ENCODE measurements around the gene PRR3.
"Not testable (repeated sequence)": the region's sequence is repeated elsewhere in the genome, so short reads cannot be mapped to it uniquely, and the experiment has no call there.

Gene PRR3

GRCh38 chr6:30556906-30557682 is at the start of gene PRR3:
PRR3 (plus strand) TSS chr6:30557295; CDS start chr6:30557345, 50 bp downstream.
- peak; percentile 93 for DNase-seq (ENCODE audit: low spot score)

- DNase-seq (ENCODE audit: low spot score) = no peak
Observed at GRCh38 chr6:30507849-30508827, 49.0 kb upstream of the PRR3 start.

- peak; percentile 25 for DNase-seq (ENCODE audit: low spot score)
Observed at GRCh38 chr6:30508890-30509736, 48.0 kb upstream of the PRR3 start.

GRCh38 chr6:30510419-30511168 is 46.5 kb upstream of the PRR3 start:
- DNase-seq (ENCODE audit: low spot score) = no peak

GRCh38 chr6:30511169-30511546 is 45.9 kb upstream of the PRR3 start:
- no peak for DNase-seq (ENCODE audit: low spot score)

GRCh38 chr6:30513451-30513850 is 43.6 kb upstream of the PRR3 start:
- DNase-seq (ENCODE audit: low spot score) = no peak

GRCh38 chr6:30515106-30515505 is 42.0 kb upstream of the PRR3 start:
- no peak for DNase-seq (ENCODE audit: low spot score)

- peak; percentile 86 for DNase-seq (ENCODE audit: low spot score)
Observed at GRCh38 chr6:30515944-30516753, 40.9 kb upstream of the PRR3 start.

- DNase-seq (ENCODE audit: low spot score) = not testable (repeated sequence)
Observed at GRCh38 chr6:30516754-30517076, 40.4 kb upstream of the PRR3 start.

- not testable (repeated sequence) for DNase-seq (ENCODE audit: low spot score)
Observed at GRCh38 chr6:30517767-30518504, 39.2 kb upstream of the PRR3 start.

GRCh38 chr6:30518505-30519145 is 38.5 kb upstream of the PRR3 start:
- DNase-seq (ENCODE audit: low spot score) = not testable (repeated sequence)

- no peak for DNase-seq (ENCODE audit: low spot score)
Observed at GRCh38 chr6:30520522-30520921, 36.6 kb upstream of the PRR3 start.

- DNase-seq (ENCODE audit: low spot score) = peak; percentile 46
Observed at GRCh38 chr6:30521082-30521481, 36.0 kb upstream of the PRR3 start.

- not testable (repeated sequence) for DNase-seq (ENCODE audit: low spot score)
Observed at GRCh38 chr6:30521952-30522351, 35.1 kb upstream of the PRR3 start.

GRCh38 chr6:30526444-30526843 is 30.7 kb upstream of the PRR3 start:
- DNase-seq (ENCODE audit: low spot score) = not testable (repeated sequence)

GRCh38 chr6:30529349-30529875 is 27.7 kb upstream of the PRR3 start:
- not testable (repeated sequence) for DNase-seq (ENCODE audit: low spot score)

- no peak for DNase-seq (ENCODE audit: low spot score)
Observed at GRCh38 chr6:30530014-30530413, 27.1 kb upstream of the PRR3 start.

- DNase-seq (ENCODE audit: low spot score) = no peak
Observed at GRCh38 chr6:30533460-30534294, 23.4 kb upstream of the PRR3 start.

All from AG20443 (cell line).